Lung (tissue), 12 donors: ENCODE measurements around the gene PRMT7. TPM values are rescaled to one million over a fixed set of nuclear protein-coding genes. Genes with fewer than 3 reads are reported as not detected.

Source experiments
- ATAC-seq: fragments of 200-7000 bp; cut with Tn5 transposase; one replicate; pipeline ENCODE4 v1.9.1; 2020; ENCODE audit warnings: moderate number of reproducible peaks; ENCODE audit not compliant: insufficient read depth, low FRiP score
- DNase-seq, 3 donors: peaks; one replicate each; pipeline ENCODE4 v3.0.0-alpha.2; 2013 to 2017
- H3K27ac ChIP-seq, 2 donors: one replicate each; pipeline ENCODE4 v1.5.1; 2013; ENCODE audit warnings: mild to moderate bottlenecking in 2 of 2, moderate library complexity in 2 of 2, control low read depth in 1 of 2, inconsistent platforms in 1 of 2, low read depth in 1 of 2, low read length in 1 of 2
- H3K27me3 ChIP-seq, 3 donors: one replicate each; pipeline ENCODE4 v1.5.1; 2013; ENCODE audit warnings: low read length in 2 of 3; ENCODE audit not compliant: control insufficient read depth in 3 of 3, insufficient read depth in 3 of 3
- H3K36me3 ChIP-seq, 4 donors: one replicate each; pipeline ENCODE4 v1.5.1; 2013; ENCODE audit warnings: low read length in 4 of 4, mild to moderate bottlenecking in 1 of 4, moderate library complexity in 1 of 4; ENCODE audit not compliant: control insufficient read depth in 4 of 4, insufficient read depth in 4 of 4
- H3K4me1 ChIP-seq, 5 donors: one replicate each; pipeline ENCODE4 v1.5.1; 2013; ENCODE audit warnings: low read length in 5 of 5, mild to moderate bottlenecking in 2 of 5, moderate library complexity in 1 of 5; ENCODE audit not compliant: control insufficient read depth in 5 of 5, insufficient read depth in 5 of 5
- H3K4me3 ChIP-seq: one replicate; pipeline ENCODE4 v1.5.1; 2013; ENCODE audit warnings: mild to moderate bottlenecking, control low read depth, moderate library complexity
- H3K9ac ChIP-seq, 2 donors: one replicate each; pipeline ENCODE4 v1.5.1; 2013; ENCODE audit warnings: low read length in 2 of 2, control low read depth in 1 of 2; ENCODE audit not compliant: insufficient read depth in 1 of 2
- H3K9me3 ChIP-seq, 4 donors: one replicate each; pipeline ENCODE4 v1.5.1; 2013; ENCODE audit warnings: low read length in 3 of 4, mild to moderate bottlenecking in 1 of 4, moderate library complexity in 1 of 4; ENCODE audit not compliant: control insufficient read depth in 4 of 4, insufficient read depth in 3 of 4
- CTCF ChIP-seq: IDR thresholded peaks from 2 replicates; pipeline ENCODE4 v1.5.1; 2012; ENCODE audit warnings: mild to moderate bottlenecking; ENCODE audit errors: control extremely low read depth, extremely low read depth
- WGBS, 2 donors: extraction: QIAGEN DNeasy Blood & Tissue Kit; methylation state at CpG; one replicate each; pipeline ENCODE4 v1.1.7; 2013; 5-methylcytosine and 5-hydroxymethylcytosine counted together
- polyA plus RNA-seq, 2 donors: library from polyadenylated mRNA; stranded (reverse); fragments of 200-250 nt; gene quantifications; one replicate each; pipeline ENCODE4 v1.2.1, GENCODE V29; 2013
- total RNA-seq, 2 donors: library from RNA; depleted of rRNA in 1 of 2; stranded (reverse); fragments of >200 nt in 1 of 2; gene quantifications; one replicate each; pipeline ENCODE4 v1.2.1, GENCODE V29; 2014 to 2021
- donor health status: control.
- donor health status: control.
- donor health status: Bipolar disorder and iron deficiency.
- donor health status: healthy.
- donor health status: DM: yes; HTN: yes; CAD: no.

The PRMT7 gene
- total and polyA plus RNA-seq, 4 donors, result 20.3 to 55.5 (median 38.4) TPM

GRCh38 chr16:68403177-68403576 is 92.4 kb downstream of the PRMT7 start:
- whole genome bisulfite sequencing, 2 donors, result 43 to 58% methylated on average over 1 of the region's 1 CpG

GRCh38 chr16:68403704-68404103 is 92.9 kb downstream of the PRMT7 start:
- Histone ChIP-seq H3K9me3 (no peaks in the 10 kb centered on the region), H3K27ac (no peak overlapping the region), H3K9ac (no peak overlapping the region), H3K4me3 (no peak overlapping the region), H3K27me3 (peaks cover 0 to 3% (median 0%) of the 10 kb centered on the region in 3 donors), H3K36me3 (no peaks in the 10 kb centered on the region), H3K4me1 (peaks cover 0 to 7% (median 0%) of the 10 kb centered on the region in 5 donors)
- TF ChIP-seq CTCF, result no peak
- ATAC-seq (no peak), DNase-seq (no peak)
- WGBS, 2 donors, result 56 to 87% methylated on average over 3 of the region's 3 CpGs

More at GRCh38 chr16:68403177-68403576, 92.4 kb downstream of the PRMT7 start:
- H3K36me3 ChIP-seq, result no peaks in the 10 kb centered on the region
- no peak overlapping the region for H3K27ac ChIP-seq
- H3K4me1 ChIP-seq, result peaks cover 0 to 7% (median 0%) of the 10 kb centered on the region in 5 donors
- no peak overlapping the region for H3K4me3 ChIP-seq
- DNase-seq (no peak), ATAC-seq (no peak)
- no peaks in the 10 kb centered on the region for H3K27me3 ChIP-seq
- H3K9ac ChIP-seq, result no peak overlapping the region
- no peak for TF ChIP-seq CTCF
- no peaks in the 10 kb centered on the region for H3K9me3 ChIP-seq

GRCh38 chr16:68404736-68405345 is 94.0 kb downstream of the PRMT7 start:
- Histone ChIP-seq H3K9me3 (no peaks in the 10 kb centered on the region), H3K4me1 (peaks cover 0 to 7% (median 0%) of the 10 kb centered on the region in 5 donors), H3K4me3 (no peak overlapping the region), H3K36me3 (no peaks in the 10 kb centered on the region), H3K27ac (no peak overlapping the region), H3K9ac (no peak overlapping the region), H3K27me3 (peaks cover 0 to 10% (median 0%) of the 10 kb centered on the region in 3 donors)
- DNase-seq (no peak), ATAC-seq (no peak)
- WGBS, 2 donors, result 81 to 83% methylated on average over 8 of the region's 8 CpGs
- TF ChIP-seq CTCF, result no peak
